NCI-H526 treated with DMSO at 0.1 percent for 48 hours (cell line): ENCODE data around the gene SLIT3.

Source experiments
- DNase-seq: peaks from one replicate; lab custom pipeline; 2025; lab: John Stamatoyannopoulos, UW

Gene SLIT3

GRCh38 chr5:169300468-169301385, at the start of gene SLIT3:
Gene SLIT3, minus strand, starts transcription at chr5:169301139. Its CDS starts 430 bp downstream, at chr5:169300709.
- no peak for DNase-seq

GRCh38 chr5:169350016-169350415, 49.1 kb upstream of the SLIT3 start:
- DNase-seq: no peak

GRCh38 chr5:169347786-169348185, 46.8 kb upstream of the SLIT3 start:
- no peak for DNase-seq

GRCh38 chr5:169344629-169345028, 43.7 kb upstream of the SLIT3 start:
- no peak for DNase-seq

- no peak for DNase-seq
Measured at GRCh38 chr5:169343766-169344165, 42.8 kb upstream of the SLIT3 start.

- DNase-seq: no peak
Measured at GRCh38 chr5:169341556-169341955, 40.6 kb upstream of the SLIT3 start.

GRCh38 chr5:169339869-169340268, 38.9 kb upstream of the SLIT3 start:
- DNase-seq: no peak

GRCh38 chr5:169336242-169336641, 35.3 kb upstream of the SLIT3 start:
- no peak for DNase-seq

- DNase-seq: no peak
Measured at GRCh38 chr5:169335806-169336205, 34.9 kb upstream of the SLIT3 start.

GRCh38 chr5:169333518-169333917, 32.6 kb upstream of the SLIT3 start:
- no peak for DNase-seq

GRCh38 chr5:169331292-169331852, 30.4 kb upstream of the SLIT3 start:
- DNase-seq: no peak

- DNase-seq: no peak
Measured at GRCh38 chr5:169328401-169328800, 27.5 kb upstream of the SLIT3 start.

GRCh38 chr5:169325273-169325672, 24.3 kb upstream of the SLIT3 start:
- no peak for DNase-seq

GRCh38 chr5:169318556-169318955, 17.6 kb upstream of the SLIT3 start:
- DNase-seq: no peak

GRCh38 chr5:169307646-169308045, 6.7 kb upstream of the SLIT3 start:
- no peak for DNase-seq

- no peak for DNase-seq
Measured at GRCh38 chr5:169305366-169305765, 4.4 kb upstream of the SLIT3 start.

- no peak for DNase-seq
Measured at GRCh38 chr5:169304175-169304574, 3.2 kb upstream of the SLIT3 start.

GRCh38 chr5:169303119-169303515, 2.2 kb upstream of the SLIT3 start:
- DNase-seq: no peak

- peak; percentile 26 for DNase-seq
Measured at GRCh38 chr5:169302491-169303118, 1.7 kb upstream of the SLIT3 start.

GRCh38 chr5:169301986-169302385, 1.0 kb upstream of the SLIT3 start:
- no peak for DNase-seq

GRCh38 chr5:169301386-169301934, 521 bp upstream of the SLIT3 start:
- DNase-seq: no peak

- no peak for DNase-seq
Measured at GRCh38 chr5:169299663-169300467, 1.1 kb downstream of the SLIT3 start.
